DND-41 (cell line): Measurements from ENCODE around the gene TXNDC2.

ENCODE experiments used
- ATAC-seq: fragments of 200-7000 bp; cut with Tn5 transposase; 3 replicates; pipeline ENCODE4 v1.9.1; 2021; ENCODE audit warnings: low read depth; ENCODE audit not compliant: insufficient read depth
- DNase-seq: peaks from one replicate; pipeline ENCODE4 v3.0.0-alpha.2; 2020
- H2AFZ ChIP-seq: 2 replicates; pipeline ENCODE4 v1.6.0; 2012; ENCODE audit warnings: low read depth, low read length
- H3K27ac ChIP-seq: 2 replicates; pipeline ENCODE4 v1.5.1; 2012; ENCODE audit warnings: low read length, inconsistent platforms
- H3K27me3 ChIP-seq: fragments of 200-600 bp; sonication (generic); 2 replicates; pipeline ENCODE4 v1.6.0; 2012; ENCODE audit warnings: low read length, mild to moderate bottlenecking, inconsistent platforms; ENCODE audit not compliant: insufficient read depth, poor library complexity
- H3K36me3 ChIP-seq: 2 replicates; pipeline ENCODE4 v1.5.1; 2012; ENCODE audit warnings: low read length, inconsistent platforms; ENCODE audit not compliant: insufficient read depth
- H3K4me1 ChIP-seq: 2 replicates; pipeline ENCODE4 v1.5.1; 2012; ENCODE audit warnings: mild to moderate bottlenecking, low read length; ENCODE audit not compliant: insufficient read depth
- H3K4me2 ChIP-seq: 2 replicates; pipeline ENCODE4 v1.6.0; 2012; ENCODE audit warnings: mild to moderate bottlenecking, moderate library complexity, low read length, inconsistent platforms; ENCODE audit not compliant: insufficient read depth
- H3K4me3 ChIP-seq, 2 experiments: fragments of 200-600 bp in 1 of 2; shearing (Covaris generic) in 1 of 2; 2 replicates each; pipeline ENCODE4 v1.5.1; 2012 to 2016; ENCODE audit warnings: inconsistent platforms in 2 of 2, low read length in 2 of 2, mild to moderate bottlenecking in 2 of 2, low read depth in 1 of 2, moderate library complexity in 1 of 2
- H3K79me2 ChIP-seq: 2 replicates; pipeline ENCODE4 v1.6.0; 2012; ENCODE audit warnings: low read length, inconsistent platforms; ENCODE audit not compliant: insufficient read depth
- H3K9ac ChIP-seq: 2 replicates; pipeline ENCODE4 v1.6.0; 2012; ENCODE audit warnings: low read depth, mild to moderate bottlenecking, inconsistent platforms, low read length, moderate library complexity
- H3K9me3 ChIP-seq: 2 replicates; pipeline ENCODE4 v1.5.1; 2012; ENCODE audit warnings: low read length, moderate library complexity, mild to moderate bottlenecking, inconsistent platforms; ENCODE audit not compliant: insufficient read depth, severe bottlenecking
- H4K20me1 ChIP-seq: 2 replicates; pipeline ENCODE4 v1.6.0; 2012; ENCODE audit warnings: low read length; ENCODE audit not compliant: insufficient read depth
- EZH2 ChIP-seq: IDR thresholded peaks from 3 replicates; pipeline ENCODE4 v1.6.1; 2012; ENCODE audit warnings: borderline replicate concordance, low read depth, mild to moderate bottlenecking, moderate library complexity, low read length, inconsistent platforms; ENCODE audit not compliant: severe bottlenecking
- TF ChIP-seq, protein P1 (sequence below): IDR thresholded peaks from 2 replicates; pipeline ENCODE4 v1.5.1; 2012; ENCODE audit warnings: borderline replicate concordance, low read length, moderate library complexity, mild to moderate bottlenecking; ENCODE audit not compliant: poor library complexity, severe bottlenecking; ENCODE audit errors: extremely low read depth

The TXNDC2 gene

DNA sequence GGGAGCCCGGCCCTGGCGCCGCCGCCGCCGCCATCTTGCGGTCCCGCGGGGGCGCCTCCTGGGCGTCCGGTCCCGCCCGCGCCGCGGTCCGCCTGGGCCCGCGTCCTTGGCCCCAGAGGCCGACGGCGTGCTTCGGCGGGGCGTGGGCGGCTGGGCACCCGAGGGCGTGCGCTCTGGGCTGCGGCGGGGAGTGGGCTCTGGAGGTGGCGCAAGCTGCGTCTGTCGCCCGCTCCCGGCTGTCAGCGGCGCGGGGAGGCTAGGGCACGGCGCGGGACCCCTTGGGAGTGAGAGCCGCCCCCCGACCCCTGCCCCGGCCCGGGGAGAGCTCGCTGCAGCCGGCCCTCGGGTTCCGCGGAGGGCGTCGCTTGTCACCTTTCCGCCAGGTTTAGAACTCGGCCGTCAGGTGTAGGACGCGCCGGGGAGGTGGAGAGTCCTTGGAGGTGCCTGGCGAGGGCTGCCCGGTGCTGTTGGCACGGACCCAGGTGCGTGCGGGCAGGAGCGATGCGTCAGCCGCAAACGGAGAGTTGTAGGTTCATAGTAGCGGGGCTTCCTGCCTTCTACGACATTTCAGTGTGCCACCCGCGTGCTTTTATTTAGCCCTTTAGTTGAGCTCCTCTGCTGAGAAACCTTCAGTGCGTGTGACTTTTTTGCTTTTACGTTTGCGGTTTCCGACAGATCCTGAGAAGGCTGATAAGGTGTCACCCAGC is 29.0 kb downstream of the TXNDC2 start:
- DNase-seq (peak; percentile 77), ATAC-seq (peak; percentile 39)
- Histone ChIP-seq H3K27me3 (peaks cover 2% of the 10 kb centered on the region), H3K4me3 (peak overlapping the region; percentile 70 to 93), H3K4me2 (peak overlapping the region; percentile 74), H3K36me3 (no peaks in the 10 kb centered on the region; the same call in 1 of the 2 replicates), H3K4me1 (peaks cover 52% of the 10 kb centered on the region), H4K20me1 (peaks cover 50% of the 10 kb centered on the region), H3K27ac (peak overlapping the region; percentile 86), H3K9ac (peak overlapping the region; percentile 93), H3K9me3 (no peaks in the 10 kb centered on the region), H3K79me2 (peaks cover 60% of the 10 kb centered on the region), H2AFZ (peak overlapping the region; percentile 71; the same call in 1 of the 2 replicates)
- TF ChIP-seq, protein P1, sequence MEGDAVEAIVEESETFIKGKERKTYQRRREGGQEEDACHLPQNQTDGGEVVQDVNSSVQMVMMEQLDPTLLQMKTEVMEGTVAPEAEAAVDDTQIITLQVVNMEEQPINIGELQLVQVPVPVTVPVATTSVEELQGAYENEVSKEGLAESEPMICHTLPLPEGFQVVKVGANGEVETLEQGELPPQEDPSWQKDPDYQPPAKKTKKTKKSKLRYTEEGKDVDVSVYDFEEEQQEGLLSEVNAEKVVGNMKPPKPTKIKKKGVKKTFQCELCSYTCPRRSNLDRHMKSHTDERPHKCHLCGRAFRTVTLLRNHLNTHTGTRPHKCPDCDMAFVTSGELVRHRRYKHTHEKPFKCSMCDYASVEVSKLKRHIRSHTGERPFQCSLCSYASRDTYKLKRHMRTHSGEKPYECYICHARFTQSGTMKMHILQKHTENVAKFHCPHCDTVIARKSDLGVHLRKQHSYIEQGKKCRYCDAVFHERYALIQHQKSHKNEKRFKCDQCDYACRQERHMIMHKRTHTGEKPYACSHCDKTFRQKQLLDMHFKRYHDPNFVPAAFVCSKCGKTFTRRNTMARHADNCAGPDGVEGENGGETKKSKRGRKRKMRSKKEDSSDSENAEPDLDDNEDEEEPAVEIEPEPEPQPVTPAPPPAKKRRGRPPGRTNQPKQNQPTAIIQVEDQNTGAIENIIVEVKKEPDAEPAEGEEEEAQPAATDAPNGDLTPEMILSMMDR, result no peak
- TF ChIP-seq EZH2, result no peak

DNA sequence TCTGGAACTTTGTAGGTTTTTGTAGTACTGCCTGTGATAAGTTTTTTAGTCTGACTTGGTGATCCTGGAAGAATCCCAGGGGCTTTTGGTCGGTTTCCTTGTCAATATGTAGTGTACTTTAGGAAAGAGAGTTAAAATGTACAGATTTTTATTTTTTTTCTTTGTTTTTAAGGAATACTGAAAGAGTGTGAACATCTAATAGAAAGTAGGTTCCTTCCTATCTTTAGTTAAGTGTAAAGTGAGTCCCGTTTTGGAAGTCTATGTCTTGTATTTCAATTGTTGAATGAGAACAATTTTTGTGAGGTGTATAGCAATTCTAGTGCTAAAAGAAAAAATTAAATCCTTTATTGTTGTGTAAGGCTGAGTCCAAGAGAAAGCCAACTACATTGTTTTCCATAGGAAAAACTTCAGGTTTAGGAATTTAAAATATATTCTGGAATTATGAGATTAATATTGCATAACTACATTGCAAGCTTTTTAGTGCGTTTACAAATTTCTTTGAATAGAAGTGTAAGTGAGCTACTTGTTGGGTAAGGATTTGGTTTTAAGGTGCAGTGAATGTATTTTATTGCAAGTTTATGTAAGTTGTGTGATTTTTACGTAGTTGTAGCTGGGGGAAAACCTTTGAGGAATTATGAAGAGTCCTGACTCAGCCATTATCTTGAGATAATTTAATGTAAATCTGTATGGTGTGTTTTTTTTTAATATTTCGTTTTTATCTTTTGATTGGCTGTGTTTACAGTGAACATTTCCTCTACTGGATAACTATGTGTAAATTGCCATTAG is 29.7 kb downstream of the TXNDC2 start:
- Histone ChIP-seq H3K27me3 (no peaks in the 10 kb centered on the region), H3K4me1 (peaks cover 60% of the 10 kb centered on the region), H2AFZ (peak overlapping the region; percentile 71; the same call in 1 of the 2 replicates), H3K27ac (peak overlapping the region; percentile 86), H3K4me2 (peak overlapping the region; percentile 74), H3K36me3 (no peaks in the 10 kb centered on the region; the same call in 1 of the 2 replicates), H3K4me3 (peak overlapping the region; percentile 70 to 93), H3K79me2 (peaks cover 67% of the 10 kb centered on the region), H3K9me3 (no peaks in the 10 kb centered on the region), H3K9ac (peak overlapping the region; percentile 93), H4K20me1 (peaks cover 58% of the 10 kb centered on the region)
- DNase-seq, result no peak
- ATAC-seq, result no peak
- TF ChIP-seq EZH2, result no peak
- TF ChIP-seq, protein P1, result no peak

DNA sequence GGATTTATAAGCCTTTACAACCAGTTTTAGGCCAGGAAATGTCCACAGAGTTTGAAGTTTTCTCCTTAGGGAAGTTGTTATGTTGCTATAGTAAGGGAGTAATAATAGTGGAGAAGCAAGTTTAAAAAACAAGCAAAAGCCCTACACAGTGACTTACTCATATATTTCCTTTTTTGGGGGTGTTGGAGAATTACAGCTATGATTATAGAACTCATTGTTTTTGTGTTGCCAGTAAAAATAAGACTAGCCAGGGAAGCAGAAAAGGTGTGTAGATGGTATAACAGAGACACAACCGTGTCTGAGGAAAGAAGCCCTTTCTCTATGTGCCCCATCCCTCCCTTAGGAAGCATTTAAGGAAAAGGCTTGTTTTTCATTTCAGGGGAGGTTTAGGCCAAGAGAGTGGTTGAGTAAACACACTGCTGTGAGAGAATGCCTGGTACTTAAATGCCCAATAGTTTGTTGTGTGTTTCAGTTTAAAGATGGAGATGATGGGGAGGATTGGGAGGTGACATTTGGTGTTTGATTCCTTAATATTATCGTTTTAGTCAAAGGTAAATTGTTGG is 30.4 kb downstream of the TXNDC2 start:
- Histone ChIP-seq H3K4me3 (peak overlapping the region in 1 of 2 experiments; percentile 93; a peak in 3 of 4 replicates), H3K36me3 (no peaks in the 10 kb centered on the region; the same call in 1 of the 2 replicates), H4K20me1 (peaks cover 65% of the 10 kb centered on the region), H3K9me3 (no peaks in the 10 kb centered on the region), H3K79me2 (peaks cover 74% of the 10 kb centered on the region), H3K4me2 (peak overlapping the region; percentile 74), H3K27ac (peak overlapping the region; percentile 86; the same call in 1 of the 2 replicates), H3K9ac (peak overlapping the region; percentile 93), H2AFZ (no peak overlapping the region), H3K27me3 (no peaks in the 10 kb centered on the region), H3K4me1 (peaks cover 66% of the 10 kb centered on the region)
- TF ChIP-seq, protein P1, result no peak
- TF ChIP-seq EZH2, result no peak
- no peak for DNase-seq
- no peak for ATAC-seq
